GM23338 (cell line): ENCODE measurements around the gene TNIP1. TPM values are rescaled to one million over a fixed set of nuclear protein-coding genes. Genes with fewer than 3 reads are reported as not detected.
A peak's percentile ranks its signal among the peaks of the same experiment; 100 is the strongest.

ENCODE experiments used
- ATAC-seq: fragments of 200-7000 bp; cut with Tn5 transposase; 3 replicates; pipeline ENCODE4 v1.9.1; 2020
- DNase-seq: peaks from one replicate; pipeline ENCODE4 v3.0.0-alpha.2; 2015; ENCODE audit warnings: low spot score
- H2AFZ ChIP-seq: fragments of 200-600 bp; sonication (generic); 2 replicates; pipeline ENCODE4 v1.8.0; 2016; ENCODE audit warnings: antibody characterized with exemption, mild to moderate bottlenecking, moderate library complexity
- H3F3A ChIP-seq: fragments of 200-600 bp; sonication (generic); replicated peaks from 2 replicates; pipeline ENCODE4 v1.8.0; 2017; ENCODE audit warnings: antibody characterized with exemption, mixed run types, low read depth
- H3K27ac ChIP-seq: fragments of 200-600 bp; sonication (generic); 2 replicates; pipeline ENCODE4 v1.6.1; 2016; ENCODE audit warnings: low read depth
- H3K27me3 ChIP-seq: fragments of 200-600 bp; sonication (generic); 2 replicates; pipeline ENCODE4 v1.8.0; 2016; ENCODE audit warnings: mild to moderate bottlenecking, mixed run types, moderate library complexity; ENCODE audit not compliant: insufficient read depth
- H3K36me3 ChIP-seq: fragments of 200-600 bp; sonication (generic); 2 replicates; pipeline ENCODE4 v1.8.0; 2016; ENCODE audit warnings: mild to moderate bottlenecking; ENCODE audit not compliant: insufficient read depth
- H3K4me1 ChIP-seq: fragments of 200-600 bp; sonication (generic); 2 replicates; pipeline ENCODE4 v1.8.0; 2016; ENCODE audit warnings: mild to moderate bottlenecking, moderate library complexity; ENCODE audit not compliant: insufficient read depth
- H3K4me2 ChIP-seq: fragments of 200-600 bp; sonication (generic); 2 replicates; pipeline ENCODE4 v1.7.1; 2017; ENCODE audit warnings: mixed run types
- H3K4me3 ChIP-seq: fragments of 200-600 bp; sonication (generic); 2 replicates; pipeline ENCODE4 v1.6.1; 2016; ENCODE audit warnings: mixed run types
- H3K79me2 ChIP-seq: fragments of 200-600 bp; sonication (generic); replicated peaks from 2 replicates; pipeline ENCODE4 v1.8.0; 2017; ENCODE audit warnings: mild to moderate bottlenecking; ENCODE audit not compliant: insufficient read depth
- H3K9me2 ChIP-seq: fragments of 200-600 bp; sonication (generic); 2 replicates; pipeline ENCODE4 v1.8.0; 2017; ENCODE audit not compliant: insufficient read depth
- H4K20me1 ChIP-seq: fragments of 200-600 bp; sonication (generic); replicated peaks from 2 replicates; pipeline ENCODE4 v1.8.0; 2017; ENCODE audit warnings: mild to moderate bottlenecking; ENCODE audit not compliant: insufficient read depth
- H3K27ac Mint-ChIP-seq: 2 replicates; pipeline ENCODE4 v1.8.0; 2020; ENCODE audit warnings: inconsistent platforms, mild to moderate bottlenecking, moderate library complexity, mixed read lengths
- H3K27me3 Mint-ChIP-seq: 3 replicates; pipeline ENCODE4 v1.8.0; 2022; ENCODE audit warnings: low read depth, mild to moderate bottlenecking, moderate library complexity, mixed read lengths, inconsistent platforms; ENCODE audit not compliant: insufficient read depth, poor library complexity
- H3K36me3 Mint-ChIP-seq: 3 replicates; pipeline ENCODE4 v1.8.0; 2021; ENCODE audit warnings: low read depth, mild to moderate bottlenecking, inconsistent platforms, moderate library complexity, mixed read lengths
- H3K4me1 Mint-ChIP-seq: 3 replicates; pipeline ENCODE4 v1.8.0; 2020; ENCODE audit warnings: mild to moderate bottlenecking, inconsistent platforms, mixed read lengths
- H3K4me3 Mint-ChIP-seq: 3 replicates; pipeline ENCODE4 v1.8.0; 2021; ENCODE audit warnings: moderate library complexity, mild to moderate bottlenecking, inconsistent platforms, mixed read lengths
- H3K9me3 Mint-ChIP-seq: 3 replicates; pipeline ENCODE4 v1.8.0; 2020; ENCODE audit warnings: moderate library complexity, mild to moderate bottlenecking, inconsistent platforms, mixed read lengths
- CTCF ChIP-seq, 2 experiments: fragments of 200-600 bp in 1 of 2; sonication (generic) in 1 of 2; conservative IDR thresholded peaks; 2 replicates each; pipeline versions ENCODE4 v1.5.1 to v1.6.1; 2016 to 2017; ENCODE audit warnings: antibody characterized with exemption in 2 of 2, low read depth in 2 of 2, mild to moderate bottlenecking in 2 of 2, moderate library complexity in 1 of 2
- ETS1 ChIP-seq: IDR thresholded peaks from 2 replicates; pipeline ENCODE4 v1.6.1; 2016; ENCODE audit warnings: antibody characterized with exemption
- JUNB ChIP-seq: IDR thresholded peaks from one replicate; pipeline ENCODE4 v1.6.1; 2016; ENCODE audit warnings: antibody characterized with exemption; ENCODE audit not compliant: unreplicated experiment
- POLR2AphosphoS5 ChIP-seq: IDR thresholded peaks from 2 replicates; pipeline ENCODE4 v1.6.1; 2016; ENCODE audit warnings: antibody characterized with exemption, low read depth
- polyA plus RNA-seq: library from polyadenylated mRNA; unstranded; fragments of >200 nt; fragmentation: Nextera tagmentation; extraction: Ambion mirVana; gene quantifications from 2 replicates; pipeline ENCODE4 v1.2.1, GENCODE V29; 2016
- total RNA-seq: library from RNA; depleted of rRNA; stranded (reverse); fragments of >200 nt; shearing (Covaris generic); gene quantifications from 2 replicates; pipeline ENCODE4 v1.2.3, GENCODE V29; 2014

The TNIP1 gene
- total and polyA plus RNA-seq, 2 experiments from 2014 or later, result 10.3 to 29.6 TPM

GRCh38 chr5:151083081-151083676, 2.3 kb upstream of the TNIP1 start:
- 0 out of 2 replicates have a peak, but pooled peaks cover 1% of the 10 kb centered on the region for H4K20me1 ChIP-seq
- Mint-ChIP-seq H3K4me3 (no peak overlapping the region), H3K27me3 (peaks cover 11% of the 10 kb centered on the region), H3K27ac (no peak overlapping the region), H3K4me1 (peaks cover 19% of the 10 kb centered on the region), H3K36me3 (no peaks in the 10 kb centered on the region), H3K9me3 (no peaks in the 10 kb centered on the region)
- H3F3A ChIP-seq, result peaks cover 3% of the 10 kb centered on the region; the same call in 1 of the 2 replicates
- peaks cover 10% of the 10 kb centered on the region; the same call in 1 of the 2 replicates for H3K79me2 ChIP-seq
- 0 out of 2 replicates have a peak, but pooled peaks cover 3% of the 10 kb centered on the region for H3K27me3 ChIP-seq
- no peak overlapping the region for H3K27ac ChIP-seq
- TF ChIP-seq ETS1 (no peak), POLR2AphosphoS5 (no peak), JUNB (no peak)
- no peak overlapping the region for H2AFZ ChIP-seq
- no peak for ATAC-seq
- no peaks in the 10 kb centered on the region for H3K9me2 ChIP-seq
- H3K4me2 ChIP-seq, result no peak overlapping the region
- no peak for DNase-seq
- no peak overlapping the region for H3K4me3 ChIP-seq
- H3K36me3 ChIP-seq, result no peaks in the 10 kb centered on the region
- H3K4me1 ChIP-seq, result peaks cover 17% of the 10 kb centered on the region

GRCh38 chr5:151082282-151082902, 1.6 kb upstream of the TNIP1 start:
- DNase-seq (peak; percentile 85), ATAC-seq (peak; percentile 50)
- H3K4me2 ChIP-seq, result peak overlapping the region; percentile 85
- peak overlapping the region; percentile 35 for H3K4me3 Mint-ChIP-seq
- H3K27me3 ChIP-seq, result 0 out of 2 replicates have a peak, but pooled peaks cover 3% of the 10 kb centered on the region
- H3K9me2 ChIP-seq, result no peaks in the 10 kb centered on the region
- no peaks in the 10 kb centered on the region for H3K36me3 ChIP-seq
- peaks cover 17% of the 10 kb centered on the region for H3K4me1 ChIP-seq
- no peak overlapping the region for H2AFZ ChIP-seq
- peaks cover 19% of the 10 kb centered on the region for H3K4me1 Mint-ChIP-seq
- H4K20me1 ChIP-seq, result 0 out of 2 replicates have a peak, but pooled peaks cover 4% of the 10 kb centered on the region
- no peak overlapping the region for H3K27ac ChIP-seq
- peak; percentile 25 to 45 for TF ChIP-seq CTCF (conservative IDR thresholded peaks at IDR 0.05; ENCODE audit: low read depth in 2 of 2)
- no peak for TF ChIP-seq POLR2AphosphoS5
- H3K36me3 Mint-ChIP-seq, result no peaks in the 10 kb centered on the region
- peak overlapping the region; percentile 77 for H3K4me3 ChIP-seq
- no peak overlapping the region for H3K27ac Mint-ChIP-seq
- H3F3A ChIP-seq, result peaks cover 3% of the 10 kb centered on the region; the same call in 1 of the 2 replicates
- no peaks in the 10 kb centered on the region for H3K9me3 Mint-ChIP-seq
- H3K27me3 Mint-ChIP-seq, result peaks cover 11% of the 10 kb centered on the region
- H3K79me2 ChIP-seq, result peaks cover 11% of the 10 kb centered on the region; the same call in 1 of the 2 replicates
